Inflammatory macrophage treated with lipopolysaccharide for 1 hour (primary cell): ENCODE measurements around the gene SIK1.
"Not testable (repeated sequence)": the region's sequence is repeated elsewhere in the genome, so short reads cannot be mapped to it uniquely, and the experiment has no call there.

Experiments used
- DNase-seq, 2 donors: peaks; one replicate each; pipeline ENCODE4 v3.0.0-alpha.2; 2020 to 2022

Gene SIK1

GRCh38 chr21:43439316-43440075, 12.6 kb upstream of the SIK1 start:
- DNase-seq: not testable (repeated sequence)

- not testable (repeated sequence) for DNase-seq
Measured at GRCh38 chr21:43436272-43436671, 9.3 kb upstream of the SIK1 start.

- not testable (repeated sequence) for DNase-seq
Measured at GRCh38 chr21:43433340-43434136, 6.6 kb upstream of the SIK1 start.

GRCh38 chr21:43430830-43431416, 4.0 kb upstream of the SIK1 start:
- not testable (repeated sequence) for DNase-seq

GRCh38 chr21:43428964-43429363, 2.0 kb upstream of the SIK1 start:
- not testable (repeated sequence) for DNase-seq

GRCh38 chr21:43427242-43427559, 270 bp upstream of the SIK1 start:
- DNase-seq: not testable (repeated sequence)

GRCh38 chr21:43426004-43426403, 927 bp downstream of the SIK1 start:
- DNase-seq: not testable (repeated sequence)

- DNase-seq: not testable (repeated sequence)
Measured at GRCh38 chr21:43419475-43419874, 7.5 kb downstream of the SIK1 start.

GRCh38 chr21:43414576-43414975, 12.4 kb downstream of the SIK1 start:
- DNase-seq: not testable (repeated sequence)

- not testable (repeated sequence) for DNase-seq
Measured at GRCh38 chr21:43412020-43412788, 14.7 kb downstream of the SIK1 start.

- DNase-seq: not testable (repeated sequence)
Measured at GRCh38 chr21:43410456-43411068, 16.4 kb downstream of the SIK1 start.

- not testable (repeated sequence) for DNase-seq
Measured at GRCh38 chr21:43407139-43407538, 19.8 kb downstream of the SIK1 start.

- DNase-seq: not testable (repeated sequence)
Measured at GRCh38 chr21:43404450-43404849, 22.5 kb downstream of the SIK1 start.

- DNase-seq: not testable (repeated sequence)
Measured at GRCh38 chr21:43403651-43404430, 23.1 kb downstream of the SIK1 start.

- DNase-seq: not testable (repeated sequence)
Measured at GRCh38 chr21:43401125-43401524, 25.8 kb downstream of the SIK1 start.

GRCh38 chr21:43399595-43400015, 27.3 kb downstream of the SIK1 start:
- not testable (repeated sequence) for DNase-seq

- DNase-seq: not testable (repeated sequence)
Measured at GRCh38 chr21:43399136-43399535, 27.8 kb downstream of the SIK1 start.

- DNase-seq: not testable (repeated sequence)
Measured at GRCh38 chr21:43398533-43398932, 28.4 kb downstream of the SIK1 start.

- not testable (repeated sequence) for DNase-seq
Measured at GRCh38 chr21:43398000-43398399, 28.9 kb downstream of the SIK1 start.

GRCh38 chr21:43397439-43397808, 29.5 kb downstream of the SIK1 start:
- not testable (repeated sequence) for DNase-seq

GRCh38 chr21:43396788-43397438, 30.0 kb downstream of the SIK1 start:
- not testable (repeated sequence) for DNase-seq
